ENCODE data around the gene EIF5B. TPM values are rescaled to one million over a fixed set of nuclear protein-coding genes. Genes with fewer than 3 reads are reported as not detected.

Gene EIF5B
- total and polyA plus RNA-seq, 2 experiments from 2014 or later: 34.2 to 108 TPM

GRCh38 chr2:99386011-99386410, 48.8 kb downstream of the EIF5B start:
- H3K27me3 ChIP-seq (ENCODE audit: insufficient read depth): no peaks in the 10 kb centered on the region
- no peaks in the 10 kb centered on the region for H3K9me2 ChIP-seq (ENCODE audit: insufficient read depth)
- no peak overlapping the region for H3K4me3 ChIP-seq
- Mint-ChIP-seq H3K27ac (peak overlapping the region; percentile 81), H3K4me1 (no peaks in the 10 kb centered on the region), H3K4me3 (no peak overlapping the region), H3K36me3 (ENCODE audit: low read depth) (peaks cover 55% of the 10 kb centered on the region), H3K27me3 (ENCODE audit: insufficient read depth, low read depth, poor library complexity) (peaks cover 2% of the 10 kb centered on the region), H3K9me3 (no peaks in the 10 kb centered on the region)
- DNase-seq (ENCODE audit: low spot score) (no peak), ATAC-seq (no peak)
- H2AFZ ChIP-seq: no peak overlapping the region
- no peaks in the 10 kb centered on the region for H3F3A ChIP-seq (replicated peaks; ENCODE audit: low read depth)
- peaks cover 13% of the 10 kb centered on the region; the same call in 1 of the 2 replicates for H3K79me2 ChIP-seq (replicated peaks; ENCODE audit: insufficient read depth)
- H3K4me2 ChIP-seq: no peak overlapping the region
- no peaks in the 10 kb centered on the region for H4K20me1 ChIP-seq (replicated peaks; ENCODE audit: insufficient read depth)
- TF ChIP-seq REST (IDR thresholded peaks at IDR 0.05; ENCODE audit: unreplicated experiment) (no peak), JUNB (IDR thresholded peaks at IDR 0.05; ENCODE audit: unreplicated experiment) (no peak), ZNF462 (CRISPR knock-in tag; IDR thresholded peaks at IDR 0.05) (no peak), CTCF (conservative IDR thresholded peaks at IDR 0.05; ENCODE audit: low read depth in 2 of 2) (no peak), POLR2AphosphoS5 (IDR thresholded peaks at IDR 0.05; ENCODE audit: low read depth) (no peak), ZNF331 (CRISPR knock-in tag; IDR thresholded peaks at IDR 0.05; ENCODE audit: low read depth) (no peak), EZH2phosphoT487 (IDR thresholded peaks at IDR 0.05; ENCODE audit: unreplicated experiment) (no peak), ETS1 (IDR thresholded peaks at IDR 0.05) (no peak), EZH2 (IDR thresholded peaks at IDR 0.05; ENCODE audit: low read depth, unreplicated experiment) (no peak), CREB1 (CRISPR knock-in tag; IDR thresholded peaks at IDR 0.05; ENCODE audit: low read depth) (no peak), STAT1 (IDR thresholded peaks at IDR 0.05; ENCODE audit: unreplicated experiment) (no peak), ZNF114 (CRISPR knock-in tag; IDR thresholded peaks at IDR 0.05) (no peak), NANOG (IDR thresholded peaks at IDR 0.05; ENCODE audit: borderline replicate concordance) (no peak)
- no peak overlapping the region for H3K27ac ChIP-seq (ENCODE audit: low read depth)
- H3K4me1 ChIP-seq (ENCODE audit: insufficient read depth): no peaks in the 10 kb centered on the region
- H3K36me3 ChIP-seq (ENCODE audit: insufficient read depth): peaks cover 5% of the 10 kb centered on the region
